ENCODE measurements around the gene MAGEB10.

DNA sequence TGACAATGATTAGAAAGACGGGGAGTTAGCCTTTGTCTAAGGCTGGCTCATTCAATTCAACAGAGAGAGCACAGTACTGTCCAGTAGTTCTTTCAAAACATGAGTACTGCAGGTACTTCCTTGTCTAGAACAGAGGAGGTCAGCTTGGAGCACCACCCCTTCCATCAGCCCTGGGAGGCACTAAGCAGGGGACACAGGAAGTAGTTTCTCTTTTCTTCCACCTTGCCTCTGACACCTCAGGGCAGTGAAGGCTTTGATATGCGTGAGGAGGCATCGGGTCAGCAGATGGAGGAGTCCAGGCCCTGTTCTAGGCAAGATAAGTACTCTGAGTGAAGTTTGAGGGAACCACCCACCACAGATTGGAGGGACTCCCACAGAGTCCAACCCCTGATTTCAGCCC is 33.1 kb downstream of the MAGEB10 start:
- TF ChIP-seq, protein P1, sequence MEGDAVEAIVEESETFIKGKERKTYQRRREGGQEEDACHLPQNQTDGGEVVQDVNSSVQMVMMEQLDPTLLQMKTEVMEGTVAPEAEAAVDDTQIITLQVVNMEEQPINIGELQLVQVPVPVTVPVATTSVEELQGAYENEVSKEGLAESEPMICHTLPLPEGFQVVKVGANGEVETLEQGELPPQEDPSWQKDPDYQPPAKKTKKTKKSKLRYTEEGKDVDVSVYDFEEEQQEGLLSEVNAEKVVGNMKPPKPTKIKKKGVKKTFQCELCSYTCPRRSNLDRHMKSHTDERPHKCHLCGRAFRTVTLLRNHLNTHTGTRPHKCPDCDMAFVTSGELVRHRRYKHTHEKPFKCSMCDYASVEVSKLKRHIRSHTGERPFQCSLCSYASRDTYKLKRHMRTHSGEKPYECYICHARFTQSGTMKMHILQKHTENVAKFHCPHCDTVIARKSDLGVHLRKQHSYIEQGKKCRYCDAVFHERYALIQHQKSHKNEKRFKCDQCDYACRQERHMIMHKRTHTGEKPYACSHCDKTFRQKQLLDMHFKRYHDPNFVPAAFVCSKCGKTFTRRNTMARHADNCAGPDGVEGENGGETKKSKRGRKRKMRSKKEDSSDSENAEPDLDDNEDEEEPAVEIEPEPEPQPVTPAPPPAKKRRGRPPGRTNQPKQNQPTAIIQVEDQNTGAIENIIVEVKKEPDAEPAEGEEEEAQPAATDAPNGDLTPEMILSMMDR (IDR thresholded peaks at IDR 0.05) = no peak
- TF ChIP-seq ZFX (IDR thresholded peaks at IDR 0.05; ENCODE audit: borderline replicate concordance) = no peak

Measured in 22Rv1 (cell line).